Limb (tissue), 2 donors: Measurements from ENCODE around the gene OSBPL5.

Experiments
- DNase-seq, 2 donors: peaks; one replicate each; pipeline ENCODE4 v3.0.0-alpha.2; 2016; ENCODE audit errors: extremely low spot score in 2 of 2

The OSBPL5 gene

DNA sequence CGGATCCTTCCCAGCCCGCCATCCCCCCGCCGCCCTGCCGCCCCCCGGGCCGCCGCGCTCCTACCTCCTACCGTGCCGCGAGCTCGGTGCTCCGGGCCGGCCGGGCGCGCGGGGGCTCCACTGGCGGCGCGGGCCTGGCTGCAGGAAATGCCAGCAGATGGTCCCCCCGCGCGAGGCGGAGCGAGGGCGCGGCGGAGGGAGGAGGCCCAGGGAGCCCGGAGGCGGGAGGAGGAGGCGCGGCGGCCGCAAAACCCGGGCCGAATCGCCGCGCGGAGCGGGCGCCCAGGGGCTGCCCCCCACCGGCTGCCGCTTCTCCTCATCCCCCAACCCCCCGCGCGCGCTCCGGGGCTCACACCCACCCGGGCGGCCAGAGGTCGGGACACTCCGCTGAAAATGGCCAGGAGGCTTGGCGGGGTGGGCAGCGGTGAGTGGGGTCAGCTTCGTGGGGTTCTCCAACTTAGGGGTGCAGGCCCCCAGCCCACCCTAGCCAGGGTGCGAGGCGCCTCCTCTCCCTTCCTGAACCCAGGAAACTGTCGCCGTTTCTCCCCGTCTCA, at the start of gene OSBPL5:
Gene OSBPL5 (minus strand): TSS at position 159 of the 554 bp plus-strand sequence. CDS start 36,162 bp downstream, outside the sequence.
- DNase-seq = peak; percentile 57 to 85

- DNase-seq = no peak
These were observed 49.2 kb upstream of the OSBPL5 start for GRCh38 chr11:3214420-3214699.

DNA sequence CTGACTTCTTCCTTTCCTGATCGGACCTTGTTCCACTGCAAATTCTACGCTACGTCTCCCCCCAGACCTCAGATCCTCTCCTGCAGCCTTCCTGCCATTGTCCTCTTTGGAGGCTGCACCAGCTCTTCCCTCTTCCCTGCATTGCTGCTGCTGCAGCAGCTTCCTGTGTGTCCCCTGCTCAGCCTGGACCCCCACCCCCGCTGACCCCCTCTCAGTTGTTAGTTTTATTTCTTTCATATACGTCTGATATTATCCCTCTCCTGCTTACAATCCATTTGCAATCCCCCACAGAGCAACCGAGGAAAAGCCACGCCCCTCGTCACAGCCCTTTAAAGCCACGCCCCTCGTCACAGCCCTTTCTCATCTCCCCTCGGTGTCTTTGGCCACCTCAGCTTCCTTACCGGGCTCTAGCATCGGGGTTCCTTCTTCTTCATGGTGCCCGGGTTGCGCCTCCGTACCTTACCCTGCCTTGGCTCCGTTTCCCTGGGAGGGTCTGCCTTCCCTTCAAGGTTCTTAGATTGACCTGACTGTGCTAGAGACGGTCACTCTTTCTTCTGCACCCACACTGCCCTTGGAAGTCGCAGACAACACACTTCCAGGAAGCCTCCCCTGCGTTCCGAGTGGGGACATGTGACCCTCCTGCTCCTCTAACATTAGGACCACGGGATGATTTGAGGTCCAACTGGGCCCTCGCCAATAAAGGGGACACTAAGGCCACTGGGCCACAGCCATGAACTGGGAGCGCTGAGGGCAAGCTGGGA, 48.7 kb upstream of the OSBPL5 start:
- DNase-seq = no peak

GRCh38 chr11:3208272-3208671, 43.2 kb upstream of the OSBPL5 start:
- DNase-seq = no peak

- DNase-seq = no peak
These were observed 42.5 kb upstream of the OSBPL5 start for GRCh38 chr11:3207526-3208189.

- DNase-seq = no peak
These were observed 41.8 kb upstream of the OSBPL5 start for GRCh38 chr11:3206922-3207204.

- DNase-seq = no peak
These were observed 41.2 kb upstream of the OSBPL5 start for GRCh38 chr11:3206156-3206921.

DNA sequence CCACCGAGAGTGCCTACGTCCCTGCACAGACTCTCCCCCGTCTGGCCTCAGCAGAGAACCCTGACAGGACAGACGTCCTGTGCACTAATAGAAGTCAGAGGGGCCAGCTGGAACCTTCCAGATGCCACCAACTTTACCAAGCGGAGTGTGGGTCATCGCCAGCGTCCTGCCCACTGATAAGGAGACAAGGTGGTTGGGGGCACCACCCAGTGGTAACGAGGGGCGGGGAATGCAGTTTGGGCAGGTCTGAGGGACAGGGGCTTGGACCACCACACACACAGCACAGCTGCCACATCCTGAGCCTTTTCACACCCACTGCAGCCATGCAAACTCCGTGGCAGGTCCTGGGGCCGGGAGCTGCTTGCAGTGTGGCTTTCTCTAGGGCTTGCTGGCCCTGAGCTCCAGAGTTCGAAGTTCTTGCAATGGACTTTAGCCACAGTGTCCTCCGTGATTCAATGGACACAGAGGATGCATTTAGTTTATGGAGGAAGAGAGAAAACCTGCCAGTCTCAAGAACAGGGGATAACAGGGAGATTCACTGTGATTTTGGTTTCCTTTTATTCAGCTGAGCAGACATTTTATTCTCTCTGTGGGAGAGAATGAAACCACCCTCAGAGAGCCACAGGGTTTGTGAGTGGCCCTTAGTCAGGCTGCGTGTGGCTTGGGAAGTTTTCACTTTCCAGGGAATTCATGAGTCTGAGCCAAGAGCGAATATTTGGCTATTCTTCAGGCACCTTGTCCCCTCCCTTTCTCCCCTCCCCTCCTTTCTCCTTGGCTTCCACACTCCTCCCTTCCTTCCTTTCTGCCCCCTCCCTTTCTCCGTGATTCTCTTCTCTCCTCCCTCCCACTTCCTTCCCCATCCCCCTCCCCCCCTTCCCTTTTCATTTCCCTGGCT, 40.4 kb upstream of the OSBPL5 start:
- no peak for DNase-seq

GRCh38 chr11:3204141-3205015, 39.3 kb upstream of the OSBPL5 start:
- DNase-seq = peak in 1 of 2 donors; percentile 21

DNA sequence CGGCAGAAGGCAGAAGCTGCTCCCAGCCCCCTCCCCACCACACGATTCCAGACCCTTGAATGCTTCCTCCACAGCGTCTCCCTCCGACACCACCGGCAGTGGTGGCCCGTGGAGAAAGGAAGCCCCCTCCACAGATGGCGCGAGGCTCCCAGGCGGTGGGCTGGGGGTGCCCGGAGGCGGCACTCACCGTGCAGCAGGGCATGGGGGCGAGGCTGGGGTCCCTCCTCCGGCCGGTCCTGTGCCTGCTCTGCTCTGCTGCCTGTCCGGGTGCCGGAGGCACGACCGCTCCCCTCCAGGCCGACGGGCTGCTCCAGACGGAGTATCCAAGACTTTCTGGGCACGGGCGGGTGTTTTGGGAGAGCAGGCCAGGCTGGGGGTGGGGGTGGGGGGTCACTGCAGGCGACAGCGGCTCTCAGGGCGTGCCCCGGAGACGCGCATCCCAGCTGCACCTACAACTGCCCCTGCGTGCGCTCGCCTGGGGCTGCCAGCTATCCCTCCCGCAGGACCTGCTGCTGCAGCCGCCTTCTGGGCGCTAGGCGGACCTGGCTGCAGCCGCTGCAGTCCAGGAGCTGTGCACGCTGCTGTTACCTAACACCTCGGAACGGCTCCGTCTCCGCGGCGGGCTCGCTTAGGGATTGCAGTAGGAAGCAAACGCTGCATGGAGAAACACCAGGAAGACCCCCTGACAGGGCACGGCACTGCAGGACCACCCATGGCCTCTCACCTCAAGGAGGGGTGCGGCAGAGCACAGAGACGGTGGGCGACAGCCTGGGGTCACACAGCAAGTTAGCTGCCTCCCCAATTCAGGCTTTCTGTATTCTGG, 38.3 kb upstream of the OSBPL5 start:
- peak in 1 of 2 donors; percentile 46 for DNase-seq

GRCh38 chr11:3202759-3203158, 37.6 kb upstream of the OSBPL5 start:
- peak in 1 of 2 donors; percentile 28 for DNase-seq

GRCh38 chr11:3202305-3202704, 37.2 kb upstream of the OSBPL5 start:
- no peak for DNase-seq

DNA sequence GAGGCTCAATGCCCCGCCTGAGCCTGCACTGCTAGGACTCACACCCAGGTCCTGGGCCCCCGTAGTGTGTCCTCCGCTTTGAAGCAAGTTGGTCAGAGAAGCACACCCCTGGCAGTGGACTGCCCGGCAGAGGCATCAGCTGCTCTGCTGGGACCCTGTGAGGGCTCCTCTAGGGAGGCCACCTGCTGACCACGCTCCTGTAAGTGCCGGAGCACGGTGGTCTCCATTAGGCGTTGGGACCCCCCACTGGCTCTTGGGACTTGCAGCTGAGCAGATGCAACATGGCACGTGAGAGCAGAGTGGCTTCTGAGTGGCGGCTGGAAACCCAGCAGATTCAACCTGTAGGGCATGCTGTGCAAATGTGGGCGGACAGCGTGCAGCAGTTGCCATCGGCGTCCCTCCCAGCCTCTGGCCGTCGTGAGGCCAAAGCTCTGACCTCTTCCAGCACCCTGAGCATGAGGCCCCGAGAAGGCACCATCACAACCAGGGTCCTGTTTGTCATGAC, 36.6 kb upstream of the OSBPL5 start:
- DNase-seq = no peak

DNA sequence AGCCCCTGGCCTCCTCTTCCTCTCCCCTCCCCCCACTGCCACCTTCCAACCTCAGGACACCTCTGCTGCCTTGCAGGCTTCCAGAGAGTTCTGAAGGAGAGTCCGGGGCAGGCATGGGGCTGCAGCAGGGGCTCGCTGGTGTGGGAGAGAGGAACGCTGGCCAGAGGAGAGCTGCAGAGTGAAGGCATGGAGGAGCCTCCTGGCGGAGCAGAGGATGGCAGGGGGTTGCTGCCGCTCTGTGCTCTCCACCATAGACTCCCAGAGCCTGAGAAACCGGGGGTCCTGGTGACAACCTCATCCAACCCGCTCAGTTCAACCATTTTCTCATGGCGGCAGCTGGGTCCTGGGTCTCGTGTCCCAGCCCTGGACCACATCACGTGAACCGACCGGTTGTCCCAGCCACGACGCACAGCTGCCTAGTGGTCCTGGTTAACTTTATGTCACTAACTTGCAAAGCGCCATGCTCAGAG, 36.0 kb upstream of the OSBPL5 start:
- DNase-seq = no peak

DNA sequence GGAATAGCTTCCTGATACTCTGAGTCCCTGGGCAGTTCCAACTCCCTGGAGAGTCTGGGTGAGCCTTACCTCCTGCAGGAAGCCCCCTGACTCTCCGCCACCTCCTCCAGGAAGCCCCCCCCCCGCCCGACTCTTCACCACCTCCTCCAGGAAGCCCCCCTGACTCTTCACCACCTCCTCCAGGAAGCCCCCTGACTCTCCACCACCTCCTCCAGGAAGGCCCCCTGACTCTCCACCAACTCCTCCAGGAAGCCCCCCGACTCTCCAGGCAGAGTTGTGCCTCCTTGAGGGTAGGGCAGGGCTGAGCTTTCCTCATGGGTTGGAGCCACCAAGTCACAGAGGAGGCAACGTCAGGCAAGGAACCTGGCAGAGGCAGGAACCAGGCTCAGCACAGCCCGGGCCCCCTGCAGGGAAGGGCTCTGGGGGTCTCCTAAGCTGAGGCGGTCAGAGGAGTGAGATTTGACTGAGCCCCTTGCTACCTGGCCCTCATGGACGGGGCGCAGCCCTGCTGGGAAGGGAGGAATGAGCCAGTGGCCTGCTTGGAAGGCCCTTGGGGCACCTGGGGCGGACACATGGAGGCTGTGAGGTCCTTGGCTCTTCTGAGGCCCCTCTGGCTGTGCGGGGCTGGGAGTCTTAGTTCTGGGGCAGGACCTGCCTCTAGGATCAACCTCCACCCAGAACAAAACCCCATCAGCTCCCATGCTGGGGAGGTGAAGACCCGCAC, 35.4 kb upstream of the OSBPL5 start:
- no peak for DNase-seq

GRCh38 chr11:3199537-3200295, 34.6 kb upstream of the OSBPL5 start:
- DNase-seq = no peak

- DNase-seq = no peak
These were observed 33.7 kb upstream of the OSBPL5 start for GRCh38 chr11:3198815-3199214.
